Type B pancreatic cell (in vitro differentiated cells): Measurements from ENCODE around the gene ENTPD6. TPM values are rescaled to one million over a fixed set of nuclear protein-coding genes. Genes with fewer than 3 reads are reported as not detected.

Source experiments
- DNase-seq: peaks from one replicate; pipeline ENCODE4 v3.0.0; 2021; ENCODE audit warnings: mixed read lengths; ENCODE audit not compliant: unreplicated experiment; ENCODE audit errors: extremely low spot score
- H3K27ac Mint-ChIP-seq: 2 replicates; pipeline ENCODE4 v1.8.0; 2021; ENCODE audit warnings: mild to moderate bottlenecking, mixed read lengths
- H3K27me3 Mint-ChIP-seq: 2 replicates; pipeline ENCODE4 v1.8.0; 2021; ENCODE audit warnings: mixed read lengths
- H3K36me3 Mint-ChIP-seq: 2 replicates; pipeline ENCODE4 v1.8.0; 2021; ENCODE audit warnings: mixed read lengths
- H3K4me1 Mint-ChIP-seq: one replicate; pipeline ENCODE4 v1.8.0; 2021; ENCODE audit warnings: mixed read lengths; ENCODE audit not compliant: unreplicated experiment
- H3K4me3 Mint-ChIP-seq: 2 replicates; pipeline ENCODE4 v1.8.0; 2021; ENCODE audit warnings: mild to moderate bottlenecking, mixed read lengths
- H3K9me3 Mint-ChIP-seq: 2 replicates; pipeline ENCODE4 v1.8.0; 2021; ENCODE audit warnings: mixed read lengths
- CTCF ChIP-seq: fragments of 200-600 bp; sonication (generic); conservative IDR thresholded peaks from 2 replicates; pipeline ENCODE4 v1.5.0; 2021; ENCODE audit warnings: antibody characterized with exemption, mild to moderate bottlenecking
- total RNA-seq: library from RNA; stranded (reverse); gene quantifications from 2 replicates; pipeline ENCODE4 v1.2.1, GENCODE V29; 2021; ENCODE audit warnings: low replicate concordance

Gene ENTPD6
- total RNA-seq, 1 donor from 2014 or later: 64.1 TPM

GRCh38 chr20:25207149-25207959 lies 11.8 kb downstream of the ENTPD6 start:
- H3K4me3 Mint-ChIP-seq: no peak overlapping the region
- no peak overlapping the region for H3K27ac Mint-ChIP-seq
- no peaks in the 10 kb centered on the region for H3K27me3 Mint-ChIP-seq
- no peak for TF ChIP-seq CTCF
- H3K36me3 Mint-ChIP-seq: peaks cover 8% of the 10 kb centered on the region
- H3K4me1 Mint-ChIP-seq: peaks cover 9% of the 10 kb centered on the region
- H3K9me3 Mint-ChIP-seq: no peaks in the 10 kb centered on the region
- peak; percentile 61 for DNase-seq

- no peak overlapping the region for H3K27ac Mint-ChIP-seq
- H3K9me3 Mint-ChIP-seq: no peaks in the 10 kb centered on the region
- peaks cover 8% of the 10 kb centered on the region for H3K36me3 Mint-ChIP-seq
- no peak for DNase-seq
- H3K4me1 Mint-ChIP-seq: peaks cover 9% of the 10 kb centered on the region
- H3K27me3 Mint-ChIP-seq: no peaks in the 10 kb centered on the region
- TF ChIP-seq CTCF: no peak
- H3K4me3 Mint-ChIP-seq: no peak overlapping the region
These were observed 12.5 kb downstream of the ENTPD6 start for GRCh38 chr20:25207960-25208534.

GRCh38 chr20:25209400-25209799 lies 13.9 kb downstream of the ENTPD6 start:
- Mint-ChIP-seq H3K4me1 (peaks cover 9% of the 10 kb centered on the region), H3K36me3 (peaks cover 8% of the 10 kb centered on the region), H3K27ac (no peak overlapping the region), H3K9me3 (no peaks in the 10 kb centered on the region), H3K27me3 (no peaks in the 10 kb centered on the region), H3K4me3 (no peak overlapping the region)
- TF ChIP-seq CTCF: no peak
- no peak for DNase-seq

GRCh38 chr20:25209911-25210310 lies 14.4 kb downstream of the ENTPD6 start:
- H3K4me1 Mint-ChIP-seq: peaks cover 4% of the 10 kb centered on the region
- DNase-seq: no peak

GRCh38 chr20:25211273-25211672 lies 15.8 kb downstream of the ENTPD6 start:
- H3K36me3 Mint-ChIP-seq: peaks cover 8% of the 10 kb centered on the region
- H3K4me1 Mint-ChIP-seq: no peaks in the 10 kb centered on the region
- no peak for DNase-seq
- no peaks in the 10 kb centered on the region for H3K27me3 Mint-ChIP-seq
- no peak for TF ChIP-seq CTCF
- no peak overlapping the region for H3K27ac Mint-ChIP-seq
- H3K4me3 Mint-ChIP-seq: no peak overlapping the region
- H3K9me3 Mint-ChIP-seq: no peaks in the 10 kb centered on the region

More at GRCh38 chr20:25209911-25210310, 14.4 kb downstream of the ENTPD6 start:
- Mint-ChIP-seq H3K9me3 (no peaks in the 10 kb centered on the region), H3K36me3 (peaks cover 8% of the 10 kb centered on the region), H3K27me3 (no peaks in the 10 kb centered on the region), H3K4me3 (no peak overlapping the region), H3K27ac (no peak overlapping the region)
- TF ChIP-seq CTCF: no peak
